ENCODE measurements around the gene WLS.
"Not testable (repeated sequence)": the region's sequence is repeated elsewhere in the genome, so short reads cannot be mapped to it uniquely, and the experiment has no call there.

WLS gene

DNA sequence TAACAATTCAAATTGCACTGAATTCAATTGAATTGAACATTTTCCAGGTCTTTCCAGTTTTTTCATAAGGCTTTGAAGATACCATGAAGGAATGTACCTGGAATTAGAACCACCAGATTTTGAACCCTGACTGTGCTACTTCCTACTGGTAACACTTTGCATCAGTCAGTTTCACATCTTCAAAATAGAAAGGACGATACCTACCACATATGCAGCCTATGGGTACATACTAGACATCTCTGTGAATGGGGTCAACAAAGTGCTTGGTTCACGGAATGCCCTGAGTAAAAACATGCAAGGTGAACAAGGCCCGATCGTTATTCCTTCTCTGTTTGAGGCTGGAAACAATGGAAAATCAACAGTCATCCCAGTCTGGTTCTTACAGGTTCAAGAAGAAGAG, 41.2 kb upstream of the WLS start:
- TF ChIP-seq, protein P1, sequence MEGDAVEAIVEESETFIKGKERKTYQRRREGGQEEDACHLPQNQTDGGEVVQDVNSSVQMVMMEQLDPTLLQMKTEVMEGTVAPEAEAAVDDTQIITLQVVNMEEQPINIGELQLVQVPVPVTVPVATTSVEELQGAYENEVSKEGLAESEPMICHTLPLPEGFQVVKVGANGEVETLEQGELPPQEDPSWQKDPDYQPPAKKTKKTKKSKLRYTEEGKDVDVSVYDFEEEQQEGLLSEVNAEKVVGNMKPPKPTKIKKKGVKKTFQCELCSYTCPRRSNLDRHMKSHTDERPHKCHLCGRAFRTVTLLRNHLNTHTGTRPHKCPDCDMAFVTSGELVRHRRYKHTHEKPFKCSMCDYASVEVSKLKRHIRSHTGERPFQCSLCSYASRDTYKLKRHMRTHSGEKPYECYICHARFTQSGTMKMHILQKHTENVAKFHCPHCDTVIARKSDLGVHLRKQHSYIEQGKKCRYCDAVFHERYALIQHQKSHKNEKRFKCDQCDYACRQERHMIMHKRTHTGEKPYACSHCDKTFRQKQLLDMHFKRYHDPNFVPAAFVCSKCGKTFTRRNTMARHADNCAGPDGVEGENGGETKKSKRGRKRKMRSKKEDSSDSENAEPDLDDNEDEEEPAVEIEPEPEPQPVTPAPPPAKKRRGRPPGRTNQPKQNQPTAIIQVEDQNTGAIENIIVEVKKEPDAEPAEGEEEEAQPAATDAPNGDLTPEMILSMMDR (IDR thresholded peaks at IDR 0.05; ENCODE audit: low read depth, low read length), result no peak
- H3K27ac ChIP-seq, result no peak overlapping the region
- no peaks in the 10 kb centered on the region for H3K9me3 ChIP-seq (ENCODE audit: severe bottlenecking)
- no peaks in the 10 kb centered on the region for H3K27me3 ChIP-seq (ENCODE audit: insufficient read depth, low read depth, severe bottlenecking)
- no peaks in the 10 kb centered on the region for H3K36me3 ChIP-seq
- no peak overlapping the region for H3K4me3 ChIP-seq (ENCODE audit: low read depth, low read length)
- no peak for DNase-seq

DNA sequence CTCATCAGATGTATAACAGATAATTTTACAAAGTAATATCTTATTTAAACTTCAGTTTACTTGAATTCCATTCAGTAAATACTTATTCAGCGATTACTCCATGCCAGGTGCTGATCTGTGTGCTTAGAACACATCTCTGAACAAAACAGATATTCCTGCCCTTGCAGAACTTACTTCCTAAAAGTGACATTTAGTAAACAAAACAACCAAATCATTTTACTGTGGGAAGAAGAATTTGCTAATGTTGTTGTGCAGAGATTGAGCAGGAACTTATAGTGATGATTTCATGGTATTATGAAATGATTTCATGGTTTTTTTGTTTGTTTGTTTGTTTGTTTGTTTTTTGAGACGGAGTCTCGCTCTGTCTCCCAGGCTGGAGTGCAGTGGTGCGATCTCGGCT, 39.3 kb upstream of the WLS start:
- Histone ChIP-seq H3K27me3 (ENCODE audit: insufficient read depth, low read depth, severe bottlenecking) (no peaks in the 10 kb centered on the region), H3K27ac (no peak overlapping the region), H3K4me3 (ENCODE audit: low read depth, low read length) (no peak overlapping the region), H3K36me3 (no peaks in the 10 kb centered on the region), H3K9me3 (ENCODE audit: severe bottlenecking) (no peaks in the 10 kb centered on the region)
- TF ChIP-seq, protein P1 (IDR thresholded peaks at IDR 0.05; ENCODE audit: low read depth, low read length), result no peak
- no peak for DNase-seq

DNA sequence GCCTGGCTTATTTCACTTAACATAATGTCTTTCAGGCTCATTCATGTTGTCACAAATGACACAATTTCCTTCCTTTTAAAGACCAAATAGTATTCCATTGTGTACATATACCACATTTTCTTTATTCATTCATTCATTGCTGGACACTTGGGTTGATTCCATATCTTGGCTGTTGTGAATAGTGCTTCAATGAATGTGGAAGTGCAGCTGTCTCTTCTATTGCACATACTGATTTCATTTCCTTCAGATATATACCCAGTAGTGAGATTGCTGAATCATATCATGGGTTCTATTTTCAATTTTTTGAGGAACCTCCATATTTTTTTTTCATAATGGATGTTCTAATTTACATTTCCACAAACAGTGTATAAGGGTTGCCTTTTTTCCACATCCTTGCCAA, 38.6 kb upstream of the WLS start:
- no peak overlapping the region for H3K27ac ChIP-seq
- H3K9me3 ChIP-seq (ENCODE audit: severe bottlenecking), result no peaks in the 10 kb centered on the region
- DNase-seq, result no peak
- TF ChIP-seq, protein P1 (IDR thresholded peaks at IDR 0.05; ENCODE audit: low read depth, low read length), result no peak
- H3K36me3 ChIP-seq, result no peaks in the 10 kb centered on the region
- no peak overlapping the region for H3K4me3 ChIP-seq (ENCODE audit: low read depth, low read length)
- H3K27me3 ChIP-seq (ENCODE audit: insufficient read depth, low read depth, severe bottlenecking), result no peaks in the 10 kb centered on the region

DNA sequence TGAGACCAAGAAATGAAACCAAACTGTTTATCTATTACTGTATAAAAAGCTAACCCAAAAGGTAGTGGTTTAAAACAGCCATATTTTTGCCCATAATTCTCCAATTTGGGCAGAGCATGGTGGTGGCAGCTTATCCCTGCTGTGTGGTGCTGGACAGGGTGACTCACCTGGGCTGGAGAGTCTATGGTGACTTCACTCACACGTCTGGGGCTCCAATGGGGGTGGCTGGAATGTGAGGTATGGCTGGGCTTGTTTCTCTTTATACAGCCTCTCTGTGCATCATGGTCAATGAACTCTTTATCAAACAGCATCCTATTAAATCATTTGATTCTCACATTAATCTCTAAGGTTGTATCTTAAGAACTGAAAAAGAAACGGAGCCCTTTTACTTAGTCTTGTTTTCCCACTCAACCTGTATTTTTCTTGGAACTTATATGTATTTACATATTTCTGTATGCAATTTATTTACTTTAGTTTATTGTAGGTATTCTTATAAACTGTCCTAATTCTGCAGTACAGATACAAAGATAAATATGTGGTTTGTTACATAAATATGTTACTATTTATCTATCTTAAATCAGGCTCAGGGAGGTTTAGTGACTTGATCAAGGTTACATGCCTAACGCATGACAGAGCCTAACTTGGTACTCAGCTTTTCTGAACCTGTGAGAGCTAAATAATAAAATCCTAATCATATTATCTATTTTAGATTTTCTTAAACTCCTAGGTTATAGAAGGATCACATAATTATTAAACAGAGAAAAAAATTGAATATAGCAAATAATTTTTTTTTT, 37.5 kb upstream of the WLS start:
- H3K4me3 ChIP-seq (ENCODE audit: low read depth, low read length), result no peak overlapping the region
- no peak overlapping the region for H3K27ac ChIP-seq
- no peak for DNase-seq
- TF ChIP-seq, protein P1 (IDR thresholded peaks at IDR 0.05; ENCODE audit: low read depth, low read length), result no peak
- H3K9me3 ChIP-seq (ENCODE audit: severe bottlenecking), result no peaks in the 10 kb centered on the region
- no peaks in the 10 kb centered on the region for H3K27me3 ChIP-seq (ENCODE audit: insufficient read depth, low read depth, severe bottlenecking)
- no peaks in the 10 kb centered on the region for H3K36me3 ChIP-seq

DNA sequence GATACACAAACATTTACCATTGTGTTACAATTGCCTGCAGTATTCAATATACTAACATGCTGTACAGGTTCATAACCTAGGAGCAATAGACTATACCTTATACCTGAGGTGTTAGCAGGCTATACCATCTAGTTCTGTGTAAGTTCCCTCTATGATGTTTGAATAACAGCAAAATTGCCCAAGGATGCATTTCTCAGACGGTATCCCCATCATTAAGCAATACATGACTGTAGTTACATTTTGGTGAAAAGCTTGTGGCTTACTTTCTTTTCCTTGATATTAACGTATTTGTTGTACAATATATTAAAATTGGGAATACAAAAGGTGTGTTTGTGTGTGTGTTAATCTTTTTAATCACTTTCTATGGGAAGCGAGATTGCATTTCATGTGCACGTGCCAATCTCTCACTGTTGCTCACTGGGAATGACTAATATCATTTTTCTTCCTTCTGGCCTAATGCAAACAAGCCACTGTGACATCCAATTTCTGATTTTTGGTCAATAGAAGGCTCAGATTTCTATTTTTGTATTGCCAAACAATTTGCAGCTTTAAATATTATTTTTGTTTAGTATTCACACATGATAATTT, 36.7 kb upstream of the WLS start:
- TF ChIP-seq, protein P1 (IDR thresholded peaks at IDR 0.05; ENCODE audit: low read depth, low read length), result no peak
- no peak overlapping the region for H3K27ac ChIP-seq
- H3K9me3 ChIP-seq (ENCODE audit: severe bottlenecking), result no peaks in the 10 kb centered on the region
- DNase-seq, result no peak
- no peaks in the 10 kb centered on the region for H3K36me3 ChIP-seq
- no peaks in the 10 kb centered on the region for H3K27me3 ChIP-seq (ENCODE audit: insufficient read depth, low read depth, severe bottlenecking)
- no peak overlapping the region for H3K4me3 ChIP-seq (ENCODE audit: low read depth, low read length)

DNA sequence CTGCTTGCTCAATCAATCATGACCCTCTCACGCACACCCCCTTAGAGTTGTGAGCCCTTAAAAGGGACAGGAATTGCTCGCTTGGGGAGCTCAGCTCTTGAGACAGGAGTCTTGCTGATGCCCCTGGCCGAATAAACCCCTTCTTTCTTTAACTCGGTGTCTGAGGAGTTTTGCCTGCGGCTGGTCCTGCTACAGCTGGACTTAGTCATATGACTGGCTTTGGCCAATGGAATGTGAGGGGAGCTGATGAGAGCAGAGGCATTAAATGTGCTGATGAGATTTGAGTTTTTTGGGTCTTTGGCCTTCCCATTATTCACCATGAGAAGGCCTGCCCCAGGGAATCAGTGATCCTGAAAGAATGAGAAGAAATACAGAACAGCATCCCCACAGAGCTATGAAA, 24.5 kb upstream of the WLS start:
- H3K36me3 ChIP-seq; H3K27ac ChIP-seq; H3K27me3 ChIP-seq (ENCODE audit: insufficient read depth, low read depth, severe bottlenecking); H3K4me3 ChIP-seq (ENCODE audit: low read depth, low read length); H3K9me3 ChIP-seq (ENCODE audit: severe bottlenecking); DNase-seq: not testable (repeated sequence)

Data from WERI-Rb-1 (cell line).